ENCODE results near the gene RNF130.

The RNF130 gene

GRCh38 chr5:179920175-179920574 lies 151.4 kb downstream of the RNF130 start:
- no peak overlapping the region for H2AFZ ChIP-seq (ENCODE audit: low read length)
- H2BK15ac ChIP-seq (ENCODE audit: low read length): no peak overlapping the region
- H3K4me2 ChIP-seq (ENCODE audit: insufficient read depth, low read length, poor library complexity, severe bottlenecking): no peak overlapping the region
- H3K36me3 ChIP-seq (replicated peaks in 1 of 2; ENCODE audit: control insufficient read depth in 2 of 2, insufficient read depth in 2 of 2, low read length in 2 of 2): peaks cover 2 to 8% of the 10 kb centered on the region in 2 donors
- peaks cover 4 to 5% of the 10 kb centered on the region in 2 donors for H3K4me1 ChIP-seq (ENCODE audit: control insufficient read depth in 2 of 2, insufficient read depth in 1 of 2, low read depth in 1 of 2, low read length in 2 of 2)
- no peak overlapping the region for H2BK120ac ChIP-seq (ENCODE audit: low read depth, low read length)
- no peak overlapping the region for H3K4me3 ChIP-seq (ENCODE audit: low read length in 2 of 2)
- H2BK12ac ChIP-seq (ENCODE audit: low read length): no peak overlapping the region
- H4K8ac ChIP-seq (ENCODE audit: low read depth, low read length): no peak overlapping the region
- no peak overlapping the region for H3K23ac ChIP-seq (ENCODE audit: low read depth, low read length, poor library complexity)
- H3K14ac ChIP-seq (ENCODE audit: low read length): no peak overlapping the region
- no peak overlapping the region for H2BK5ac ChIP-seq (ENCODE audit: low read length)
- H3K18ac ChIP-seq (ENCODE audit: low read length): no peak overlapping the region
- no peak overlapping the region for H2AK5ac ChIP-seq (ENCODE audit: low read depth, low read length)
- H3K27me3 ChIP-seq (ENCODE audit: control insufficient read depth in 3 of 3, insufficient read depth in 3 of 3, low read depth in 1 of 3, low read length in 3 of 3): no peaks in the 10 kb centered on the region
- no peak overlapping the region for H4K91ac ChIP-seq (ENCODE audit: low read depth, low read length, poor library complexity)
- no peak overlapping the region for H3K9ac ChIP-seq (ENCODE audit: low read depth, low read length, poor library complexity)
- H3K4ac ChIP-seq (ENCODE audit: low read length): no peak overlapping the region
- H3K79me1 ChIP-seq (ENCODE audit: low read depth, low read length): no peaks in the 10 kb centered on the region
- WGBS, 2 donors (ENCODE audit: extremely low coverage in 2 of 2, insufficient read length in 2 of 2, insufficient replicate concordance in 1 of 2): no CpG with 5 or more reads among the region's 4 CpGs
- no peaks in the 10 kb centered on the region for H3K9me3 ChIP-seq (replicated peaks in 1 of 2; ENCODE audit: control insufficient read depth in 2 of 2, insufficient read depth in 1 of 2, low read depth in 1 of 2, low read length in 2 of 2)
- no peak overlapping the region for H3K27ac ChIP-seq (replicated peaks; ENCODE audit: low read length)
- DNase-seq (ENCODE audit: low spot score): no peak

- DNase-seq (ENCODE audit: low spot score): no peak
- Histone ChIP-seq H2AK5ac (ENCODE audit: low read depth, low read length) (no peak overlapping the region), H2AFZ (ENCODE audit: low read length) (no peak overlapping the region), H3K27me3 (ENCODE audit: control insufficient read depth in 3 of 3, insufficient read depth in 3 of 3, low read depth in 1 of 3, low read length in 3 of 3) (no peaks in the 10 kb centered on the region), H3K9me3 (replicated peaks in 1 of 2; ENCODE audit: control insufficient read depth in 2 of 2, insufficient read depth in 1 of 2, low read depth in 1 of 2, low read length in 2 of 2) (no peaks in the 10 kb centered on the region), H3K4ac (ENCODE audit: low read length) (no peak overlapping the region), H2BK12ac (ENCODE audit: low read length) (no peak overlapping the region), H4K8ac (ENCODE audit: low read depth, low read length) (no peak overlapping the region), H3K4me3 (ENCODE audit: low read length in 2 of 2) (no peak overlapping the region), H2BK5ac (ENCODE audit: low read length) (peak overlapping the region; percentile 30), H3K27ac (replicated peaks; ENCODE audit: low read length) (no peak overlapping the region), H4K91ac (ENCODE audit: low read depth, low read length, poor library complexity) (no peak overlapping the region), H3K36me3 (replicated peaks in 1 of 2; ENCODE audit: control insufficient read depth in 2 of 2, insufficient read depth in 2 of 2, low read length in 2 of 2) (peaks cover 2 to 8% of the 10 kb centered on the region in 2 donors), H2BK120ac (ENCODE audit: low read depth, low read length) (no peak overlapping the region), H3K14ac (ENCODE audit: low read length) (no peak overlapping the region), H3K23ac (ENCODE audit: low read depth, low read length, poor library complexity) (no peak overlapping the region), H2BK15ac (ENCODE audit: low read length) (no peak overlapping the region), H3K79me1 (ENCODE audit: low read depth, low read length) (no peaks in the 10 kb centered on the region), H3K18ac (ENCODE audit: low read length) (no peak overlapping the region), H3K4me2 (ENCODE audit: insufficient read depth, low read length, poor library complexity, severe bottlenecking) (no peak overlapping the region), H3K9ac (ENCODE audit: low read depth, low read length, poor library complexity) (no peak overlapping the region), H3K4me1 (ENCODE audit: control insufficient read depth in 2 of 2, insufficient read depth in 1 of 2, low read depth in 1 of 2, low read length in 2 of 2) (peaks cover 4 to 5% of the 10 kb centered on the region in 2 donors)
- WGBS, 2 donors (ENCODE audit: extremely low coverage in 2 of 2, insufficient read length in 2 of 2, insufficient replicate concordance in 1 of 2): no CpG with 5 or more reads among the region's 20 CpGs
These were observed 152.0 kb downstream of the RNF130 start for GRCh38 chr5:179919487-179920060.

- no peaks in the 10 kb centered on the region for H3K9me3 ChIP-seq (replicated peaks in 1 of 2; ENCODE audit: control insufficient read depth in 2 of 2, insufficient read depth in 1 of 2, low read depth in 1 of 2, low read length in 2 of 2)
- no peak for DNase-seq (ENCODE audit: low spot score)
- H3K27ac ChIP-seq (replicated peaks; ENCODE audit: low read length): no peak overlapping the region
- H4K91ac ChIP-seq (ENCODE audit: low read depth, low read length, poor library complexity): no peak overlapping the region
- no peak overlapping the region for H3K4me3 ChIP-seq (ENCODE audit: low read length in 2 of 2)
- no peak overlapping the region for H4K8ac ChIP-seq (ENCODE audit: low read depth, low read length)
- H3K4ac ChIP-seq (ENCODE audit: low read length): no peak overlapping the region
- no peak overlapping the region for H2BK120ac ChIP-seq (ENCODE audit: low read depth, low read length)
- no peak overlapping the region for H2BK15ac ChIP-seq (ENCODE audit: low read length)
- WGBS, 2 donors (ENCODE audit: extremely low coverage in 2 of 2, insufficient read length in 2 of 2, insufficient replicate concordance in 1 of 2): no CpG with 5 or more reads among the region's 19 CpGs
- H2AFZ ChIP-seq (ENCODE audit: low read length): no peak overlapping the region
- no peaks in the 10 kb centered on the region for H3K79me1 ChIP-seq (ENCODE audit: low read depth, low read length)
- H3K9ac ChIP-seq (ENCODE audit: low read depth, low read length, poor library complexity): no peak overlapping the region
- peaks cover 4 to 5% of the 10 kb centered on the region in 2 donors for H3K4me1 ChIP-seq (ENCODE audit: control insufficient read depth in 2 of 2, insufficient read depth in 1 of 2, low read depth in 1 of 2, low read length in 2 of 2)
- no peak overlapping the region for H2BK12ac ChIP-seq (ENCODE audit: low read length)
- no peak overlapping the region for H2AK5ac ChIP-seq (ENCODE audit: low read depth, low read length)
- no peak overlapping the region for H3K23ac ChIP-seq (ENCODE audit: low read depth, low read length, poor library complexity)
- no peak overlapping the region for H3K18ac ChIP-seq (ENCODE audit: low read length)
- H3K4me2 ChIP-seq (ENCODE audit: insufficient read depth, low read length, poor library complexity, severe bottlenecking): no peak overlapping the region
- H3K36me3 ChIP-seq (replicated peaks in 1 of 2; ENCODE audit: control insufficient read depth in 2 of 2, insufficient read depth in 2 of 2, low read length in 2 of 2): peaks cover 2 to 8% of the 10 kb centered on the region in 2 donors
- no peak overlapping the region for H3K14ac ChIP-seq (ENCODE audit: low read length)
- H2BK5ac ChIP-seq (ENCODE audit: low read length): peak overlapping the region; percentile 30
- H3K27me3 ChIP-seq (ENCODE audit: control insufficient read depth in 3 of 3, insufficient read depth in 3 of 3, low read depth in 1 of 3, low read length in 3 of 3): no peaks in the 10 kb centered on the region
These were observed 152.6 kb downstream of the RNF130 start for GRCh38 chr5:179918742-179919486.

GRCh38 chr5:179916523-179916922 lies 155.0 kb downstream of the RNF130 start:
- peak overlapping the region; percentile 51 for H3K18ac ChIP-seq (ENCODE audit: low read length)
- H3K27me3 ChIP-seq (ENCODE audit: control insufficient read depth in 3 of 3, insufficient read depth in 3 of 3, low read depth in 1 of 3, low read length in 3 of 3): no peaks in the 10 kb centered on the region
- peak overlapping the region; percentile 34 for H3K9ac ChIP-seq (ENCODE audit: low read depth, low read length, poor library complexity)
- no peak overlapping the region for H2BK120ac ChIP-seq (ENCODE audit: low read depth, low read length)
- H3K36me3 ChIP-seq (replicated peaks in 1 of 2; ENCODE audit: control insufficient read depth in 2 of 2, insufficient read depth in 2 of 2, low read length in 2 of 2): peaks cover 2 to 8% of the 10 kb centered on the region in 2 donors
- DNase-seq (ENCODE audit: low spot score): no peak
- H2BK15ac ChIP-seq (ENCODE audit: low read length): no peak overlapping the region
- no peak overlapping the region for H3K27ac ChIP-seq (replicated peaks; ENCODE audit: low read length)
- no peak overlapping the region for H3K4me3 ChIP-seq (ENCODE audit: low read length in 2 of 2)
- H3K9me3 ChIP-seq (replicated peaks in 1 of 2; ENCODE audit: control insufficient read depth in 2 of 2, insufficient read depth in 1 of 2, low read depth in 1 of 2, low read length in 2 of 2): no peaks in the 10 kb centered on the region
- H2BK12ac ChIP-seq (ENCODE audit: low read length): peak overlapping the region; percentile 73
- H3K4ac ChIP-seq (ENCODE audit: low read length): no peak overlapping the region
- H2AFZ ChIP-seq (ENCODE audit: low read length): no peak overlapping the region
- no CpG with 5 or more reads among the region's 6 CpGs for WGBS, 2 donors (ENCODE audit: extremely low coverage in 2 of 2, insufficient read length in 2 of 2, insufficient replicate concordance in 1 of 2)
- no peak overlapping the region for H4K91ac ChIP-seq (ENCODE audit: low read depth, low read length, poor library complexity)
- H3K4me2 ChIP-seq (ENCODE audit: insufficient read depth, low read length, poor library complexity, severe bottlenecking): no peak overlapping the region
- H3K4me1 ChIP-seq (ENCODE audit: control insufficient read depth in 2 of 2, insufficient read depth in 1 of 2, low read depth in 1 of 2, low read length in 2 of 2): peaks cover 4 to 5% of the 10 kb centered on the region in 2 donors
- H3K14ac ChIP-seq (ENCODE audit: low read length): no peak overlapping the region
- H4K8ac ChIP-seq (ENCODE audit: low read depth, low read length): peak overlapping the region; percentile 49
- H2AK5ac ChIP-seq (ENCODE audit: low read depth, low read length): peak overlapping the region; percentile 57
- H3K79me1 ChIP-seq (ENCODE audit: low read depth, low read length): no peaks in the 10 kb centered on the region
- no peak overlapping the region for H2BK5ac ChIP-seq (ENCODE audit: low read length)
- H3K23ac ChIP-seq (ENCODE audit: low read depth, low read length, poor library complexity): peak overlapping the region; percentile 26
